Neuronal stem cell (in vitro differentiated cells): ENCODE results near the gene SUPT7L.

Experiments
- DNase-seq: peaks from one replicate; pipeline ENCODE4 v3.0.0-alpha.2; 2013; ENCODE audit warnings: low spot score
- H2AFZ ChIP-seq: one replicate; pipeline ENCODE4 v1.6.1; 2013; ENCODE audit warnings: mild to moderate bottlenecking, low read length, inconsistent platforms
- H2AK5ac ChIP-seq: 2 replicates; pipeline ENCODE4 v1.6.1; 2013; ENCODE audit warnings: low read depth, mild to moderate bottlenecking, inconsistent platforms, low read length, moderate library complexity, mixed read lengths
- H2BK120ac ChIP-seq: 2 replicates; pipeline ENCODE4 v1.6.1; 2013; ENCODE audit warnings: low read depth, mild to moderate bottlenecking, inconsistent platforms, low read length, moderate library complexity, mixed read lengths
- H2BK12ac ChIP-seq: one replicate; pipeline ENCODE4 v1.6.1; 2013; ENCODE audit warnings: low read length, inconsistent platforms
- H2BK15ac ChIP-seq: 2 replicates; pipeline ENCODE4 v1.6.1; 2013; ENCODE audit warnings: mild to moderate bottlenecking, low read length, inconsistent platforms, mixed read lengths
- H2BK5ac ChIP-seq: one replicate; pipeline ENCODE4 v1.6.1; 2013; ENCODE audit warnings: inconsistent platforms, mild to moderate bottlenecking, low read length, moderate library complexity
- H3K14ac ChIP-seq: one replicate; pipeline ENCODE4 v1.6.1; 2013; ENCODE audit warnings: low read length, inconsistent platforms
- H3K18ac ChIP-seq: 2 replicates; pipeline ENCODE4 v1.6.1; 2013; ENCODE audit warnings: low read length, inconsistent platforms
- H3K23ac ChIP-seq: 2 replicates; pipeline ENCODE4 v1.6.1; 2013; ENCODE audit warnings: low read depth, mild to moderate bottlenecking, mixed read lengths, low read length, inconsistent platforms; ENCODE audit not compliant: poor library complexity
- H3K27ac ChIP-seq: replicated peaks from 3 replicates; pipeline ENCODE4 v1.5.1; 2013; ENCODE audit warnings: low read length, inconsistent platforms
- H3K27me3 ChIP-seq, 3 experiments: 2 replicates each; pipeline ENCODE4 v1.6.1; 2013; ENCODE audit warnings: low read length in 3 of 3, mild to moderate bottlenecking in 2 of 3, inconsistent platforms in 1 of 3, low read depth in 1 of 3, mixed read lengths in 1 of 3, moderate library complexity in 1 of 3; ENCODE audit not compliant: control insufficient read depth in 3 of 3, insufficient read depth in 3 of 3
- H3K36me3 ChIP-seq, 2 donors: replicated peaks in 1 of 2; 2 replicates each; pipeline ENCODE4 v1.6.1; 2013; ENCODE audit warnings: low read length in 2 of 2; ENCODE audit not compliant: control insufficient read depth in 2 of 2, insufficient read depth in 2 of 2
- H3K4ac ChIP-seq: 2 replicates; pipeline ENCODE4 v1.6.1; 2013; ENCODE audit warnings: inconsistent platforms, mild to moderate bottlenecking, low read length, moderate library complexity
- H3K4me1 ChIP-seq, 2 donors: 1 replicate in 1 of 2; 2 replicates in 1 of 2; pipeline ENCODE4 v1.6.1; 2013; ENCODE audit warnings: low read length in 2 of 2, low read depth in 1 of 2; ENCODE audit not compliant: control insufficient read depth in 2 of 2, insufficient read depth in 1 of 2
- H3K4me2 ChIP-seq: one replicate; pipeline ENCODE4 v1.6.1; 2013; ENCODE audit warnings: mild to moderate bottlenecking, low read length, inconsistent platforms; ENCODE audit not compliant: insufficient read depth, poor library complexity, severe bottlenecking
- H3K4me3 ChIP-seq, 2 donors: 2 replicates each; pipeline ENCODE4 v1.5.1; 2013; ENCODE audit warnings: low read length in 2 of 2, mild to moderate bottlenecking in 2 of 2, inconsistent platforms in 1 of 2, moderate library complexity in 1 of 2
- H3K79me1 ChIP-seq: one replicate; pipeline ENCODE4 v1.6.1; 2013; ENCODE audit warnings: low read depth, mild to moderate bottlenecking, inconsistent platforms, low read length, moderate library complexity
- H3K9ac ChIP-seq: one replicate; pipeline ENCODE4 v1.6.1; 2013; ENCODE audit warnings: mild to moderate bottlenecking, low read depth, low read length, inconsistent platforms; ENCODE audit not compliant: poor library complexity
- H3K9me3 ChIP-seq, 2 donors: replicated peaks in 1 of 2; 2 replicates each; pipeline versions ENCODE3 to v1.6.1; 2013; ENCODE audit warnings: low read length in 2 of 2, mild to moderate bottlenecking in 2 of 2, inconsistent platforms in 1 of 2, low read depth in 1 of 2, mixed read lengths in 1 of 2, moderate library complexity in 1 of 2; ENCODE audit not compliant: control insufficient read depth in 2 of 2, insufficient read depth in 1 of 2
- H4K8ac ChIP-seq: one replicate; pipeline ENCODE4 v1.6.1; 2013; ENCODE audit warnings: low read depth, mild to moderate bottlenecking, inconsistent platforms, low read length, moderate library complexity
- H4K91ac ChIP-seq: one replicate; pipeline ENCODE4 v1.6.1; 2013; ENCODE audit warnings: low read length, low read depth, mild to moderate bottlenecking, inconsistent platforms; ENCODE audit not compliant: poor library complexity
- WGBS, 2 donors: extraction: QIAGEN DNeasy Blood & Tissue Kit; methylation state at CpG; one replicate each; pipeline ENCODE4 v1.1.7; 2013; ENCODE audit warnings: missing lambda C conversion rate in 2 of 2, mixed read lengths in 1 of 2; ENCODE audit not compliant: insufficient read length in 2 of 2, insufficient replicate concordance in 1 of 2; ENCODE audit errors: extremely low coverage in 2 of 2; 5-methylcytosine and 5-hydroxymethylcytosine counted together

Gene SUPT7L

GRCh38 chr2:27690052-27690451 is 26.6 kb upstream of the SUPT7L start:
- Histone ChIP-seq H3K27ac (no peak overlapping the region), H3K9ac (no peak overlapping the region), H3K4me2 (no peak overlapping the region), H4K91ac (no peak overlapping the region), H3K14ac (no peak overlapping the region), H2BK5ac (no peak overlapping the region), H3K36me3 (peaks cover 14 to 72% of the 10 kb centered on the region in 2 donors), H2BK120ac (no peak overlapping the region), H3K27me3 (no peaks in the 10 kb centered on the region), H4K8ac (no peak overlapping the region), H3K4me1 (no peaks in the 10 kb centered on the region), H3K18ac (no peak overlapping the region), H2AFZ (no peak overlapping the region), H2BK15ac (no peak overlapping the region), H2BK12ac (no peak overlapping the region), H3K23ac (no peak overlapping the region), H3K4me3 (no peak overlapping the region), H3K9me3 (no peaks in the 10 kb centered on the region), H3K4ac (no peak overlapping the region), H2AK5ac (no peak overlapping the region), H3K79me1 (no peaks in the 10 kb centered on the region)
- DNase-seq, result no peak

- Histone ChIP-seq H3K23ac (no peak overlapping the region), H3K9ac (no peak overlapping the region), H3K27me3 (no peaks in the 10 kb centered on the region), H3K36me3 (peaks cover 14 to 74% of the 10 kb centered on the region in 2 donors), H3K4ac (no peak overlapping the region), H3K79me1 (no peaks in the 10 kb centered on the region), H4K91ac (no peak overlapping the region), H4K8ac (no peak overlapping the region), H2AFZ (no peak overlapping the region), H2BK15ac (no peak overlapping the region), H2BK12ac (no peak overlapping the region), H3K27ac (no peak overlapping the region), H2BK5ac (no peak overlapping the region), H3K9me3 (no peaks in the 10 kb centered on the region), H3K18ac (no peak overlapping the region), H3K14ac (no peak overlapping the region), H2BK120ac (no peak overlapping the region), H3K4me3 (no peak overlapping the region), H2AK5ac (no peak overlapping the region), H3K4me1 (no peaks in the 10 kb centered on the region), H3K4me2 (no peak overlapping the region)
- no CpG with 5 or more reads among the region's 2 CpGs for WGBS, 2 donors
- DNase-seq, result no peak
Observed at GRCh38 chr2:27689424-27689823, 26.0 kb upstream of the SUPT7L start.

GRCh38 chr2:27687232-27687631 is 23.8 kb upstream of the SUPT7L start:
- no peak overlapping the region for H4K91ac ChIP-seq
- H3K18ac ChIP-seq, result no peak overlapping the region
- no peak overlapping the region for H2AK5ac ChIP-seq
- H3K9me3 ChIP-seq, result no peaks in the 10 kb centered on the region
- no CpG with 5 or more reads among the region's 1 CpG for WGBS, 2 donors
- H3K9ac ChIP-seq, result no peak overlapping the region
- no peak overlapping the region for H4K8ac ChIP-seq
- H3K4me2 ChIP-seq, result no peak overlapping the region
- no peak overlapping the region for H3K4ac ChIP-seq
- no peak overlapping the region for H2AFZ ChIP-seq
- H3K23ac ChIP-seq, result no peak overlapping the region
- no peak for DNase-seq
- no peak overlapping the region for H3K14ac ChIP-seq
- H2BK5ac ChIP-seq, result no peak overlapping the region
- H3K79me1 ChIP-seq, result no peaks in the 10 kb centered on the region
- H2BK15ac ChIP-seq, result no peak overlapping the region
- H2BK12ac ChIP-seq, result no peak overlapping the region
- no peak overlapping the region for H2BK120ac ChIP-seq
- H3K4me1 ChIP-seq, result no peaks in the 10 kb centered on the region
- H3K27me3 ChIP-seq, result no peaks in the 10 kb centered on the region
- H3K36me3 ChIP-seq, result peaks cover 14 to 74% of the 10 kb centered on the region in 2 donors
- H3K4me3 ChIP-seq, result no peak overlapping the region
- H3K27ac ChIP-seq, result no peak overlapping the region

DNA sequence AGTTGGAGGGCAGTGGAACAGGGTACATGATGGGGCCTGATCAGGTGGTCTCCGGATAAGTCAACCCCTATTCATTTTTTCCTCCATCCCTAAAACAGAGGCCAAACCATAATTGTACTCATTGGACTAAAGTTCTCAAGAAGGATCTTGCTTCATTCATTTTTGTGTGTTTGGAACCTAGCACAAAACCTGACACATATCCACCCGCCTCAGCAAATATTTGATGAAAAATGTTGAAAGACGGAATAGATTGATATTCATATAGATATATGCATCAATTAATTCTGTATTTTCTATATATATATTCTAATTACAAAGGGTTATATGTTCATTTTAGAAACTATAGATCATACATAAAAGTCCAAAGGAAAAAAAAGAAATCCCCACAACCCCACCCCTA is 22.2 kb upstream of the SUPT7L start:
- no peak overlapping the region for H3K14ac ChIP-seq
- H3K79me1 ChIP-seq, result no peaks in the 10 kb centered on the region
- H3K4me1 ChIP-seq, result no peaks in the 10 kb centered on the region
- H3K36me3 ChIP-seq, result peaks cover 17 to 87% of the 10 kb centered on the region in 2 donors
- no peak overlapping the region for H3K18ac ChIP-seq
- no peak overlapping the region for H3K4ac ChIP-seq
- H4K91ac ChIP-seq, result no peak overlapping the region
- H3K9me3 ChIP-seq, result no peaks in the 10 kb centered on the region
- WGBS, 2 donors, result no CpG with 5 or more reads among the region's 3 CpGs
- no peak overlapping the region for H3K23ac ChIP-seq
- no peak overlapping the region for H2BK120ac ChIP-seq
- no peak overlapping the region for H2BK12ac ChIP-seq
- no peak overlapping the region for H3K9ac ChIP-seq
- no peak for DNase-seq
- H2AK5ac ChIP-seq, result no peak overlapping the region
- no peak overlapping the region for H3K4me3 ChIP-seq
- H4K8ac ChIP-seq, result no peak overlapping the region
- H3K27ac ChIP-seq, result no peak overlapping the region
- no peaks in the 10 kb centered on the region for H3K27me3 ChIP-seq
- no peak overlapping the region for H2BK15ac ChIP-seq
- no peak overlapping the region for H2AFZ ChIP-seq
- no peak overlapping the region for H3K4me2 ChIP-seq
- H2BK5ac ChIP-seq, result no peak overlapping the region
